PC-3 (cell line): ENCODE measurements around the gene CCBE1. TPM values are rescaled to one million over a fixed set of nuclear protein-coding genes. Genes with fewer than 3 reads are reported as not detected.
A peak's percentile ranks its signal among the peaks of the same experiment; 100 is the strongest.

Source experiments
- ATAC-seq: fragments of 200-7000 bp; cut with Tn5 transposase; 2 replicates; pipeline ENCODE4 v1.9.1; 2020; ENCODE audit warnings: mild to moderate bottlenecking, moderate library complexity
- BruUV-seq: library from RNA; stranded (reverse); fragments of 400-500 nt; replicated peaks from 2 replicates; lab custom pipeline; 2021; lab: Mats Ljungman, UMichigan
- CTCF ChIA-PET: fragments of 300-600 bp; sonication (Branson Sonifier 250); formaldehyde crosslinking; loops from one replicate; lab custom pipeline; 2022; ENCODE audit warnings: antibody characterized with exemption; lab: Charles Lee
- POLR2A ChIA-PET: fragments of 300-600 bp; sonication (Branson Sonifier 250); formaldehyde crosslinking; loops from one replicate; lab custom pipeline; 2022; ENCODE audit warnings: antibody characterized with exemption; ENCODE audit not compliant: unreplicated experiment; lab: Charles Lee
- DNase-seq: peaks from one replicate; pipeline ENCODE4 v3.0.0-alpha.2; 2015
- H2AFZ ChIP-seq: fragments of 300-600 bp; sonication (generic); 2 replicates; pipeline ENCODE4 v1.6.0; 2016; ENCODE audit warnings: antibody characterized with exemption, low read length
- H3F3A ChIP-seq: fragments of 300-600 bp; sonication (generic); one replicate; pipeline ENCODE4 v1.6.0; 2017; ENCODE audit warnings: antibody characterized with exemption, low read length, control low read depth, mild to moderate bottlenecking; ENCODE audit not compliant: unreplicated experiment
- H3K27ac ChIP-seq: fragments of 300-600 bp; sonication (generic); 2 replicates; pipeline ENCODE4 v1.5.1; 2016; ENCODE audit warnings: mild to moderate bottlenecking, low read length
- H3K27me3 ChIP-seq: fragments of 300-600 bp; sonication (generic); 2 replicates; pipeline ENCODE4 v1.6.1; 2016; ENCODE audit warnings: low read length, mixed read lengths
- H3K36me3 ChIP-seq: fragments of 300-600 bp; sonication (generic); 2 replicates; pipeline ENCODE4 v1.6.1; 2016; ENCODE audit warnings: low read depth, mixed run types, low read length, mixed read lengths
- H3K4me1 ChIP-seq: fragments of 300-600 bp; sonication (generic); 2 replicates; pipeline ENCODE4 v1.5.1; 2016; ENCODE audit warnings: low read length; ENCODE audit not compliant: insufficient read depth
- H3K4me2 ChIP-seq: fragments of 300-600 bp; sonication (generic); 2 replicates; pipeline ENCODE4 v1.6.0; 2016; ENCODE audit warnings: low read length
- H3K4me3 ChIP-seq: fragments of 300-600 bp; sonication (generic); 2 replicates; pipeline ENCODE4 v1.5.1; 2016; ENCODE audit warnings: mild to moderate bottlenecking, low read length, mixed read lengths
- H3K79me2 ChIP-seq: fragments of 300-600 bp; sonication (generic); 2 replicates; pipeline ENCODE4 v1.6.1; 2017; ENCODE audit warnings: low read length, mixed read lengths
- H3K9ac ChIP-seq: fragments of 300-600 bp; sonication (generic); 2 replicates; pipeline ENCODE4 v1.6.0; 2016; ENCODE audit warnings: mild to moderate bottlenecking, low read length
- H3K9me2 ChIP-seq: fragments of 300-600 bp; sonication (generic); replicated peaks from 2 replicates; pipeline ENCODE4 v1.6.1; 2016; ENCODE audit warnings: mixed run types, low read length, mixed read lengths
- H3K9me3 ChIP-seq: fragments of 300-600 bp; sonication (generic); 2 replicates; pipeline ENCODE4 v1.6.1; 2016; ENCODE audit warnings: low read length, mixed read lengths
- H4K20me1 ChIP-seq: fragments of 300-600 bp; sonication (generic); 2 replicates; pipeline ENCODE4 v1.6.1; 2016; ENCODE audit warnings: low read length, mixed read lengths
- CTCF ChIP-seq: fragments of 300-600 bp; sonication (generic); conservative IDR thresholded peaks from 2 replicates; pipeline ENCODE4 v1.5.1; 2017; ENCODE audit warnings: antibody characterized with exemption, low read depth, mild to moderate bottlenecking, low read length
- EZH2 ChIP-seq: fragments of 300-600 bp; sonication (generic); IDR thresholded peaks from one replicate; pipeline ENCODE4 v1.6.1; 2017; ENCODE audit warnings: antibody characterized with exemption, mild to moderate bottlenecking, low read length; ENCODE audit not compliant: unreplicated experiment
- EZH2phosphoT487 ChIP-seq: fragments of 300-600 bp; sonication (generic); IDR thresholded peaks from 2 replicates; pipeline ENCODE4 v1.6.1; 2018; ENCODE audit warnings: mild to moderate bottlenecking, antibody characterized with exemption, low read length, borderline replicate concordance
- intact Hi-C: fragments of 100-400 bp; cut with micrococcal nuclease; formaldehyde crosslinking; loops from 2 replicates; pipeline ENCODE4 v1.9.0; 2023
- total RNA-seq: library from RNA; depleted of rRNA; stranded (reverse); fragments of >200 nt; gene quantifications from 2 replicates; pipeline ENCODE4 v1.2.3, GENCODE V29; 2014

CCBE1 gene
- total RNA-seq, 1 experiment from 2014 or later: 13.9 TPM

DNA sequence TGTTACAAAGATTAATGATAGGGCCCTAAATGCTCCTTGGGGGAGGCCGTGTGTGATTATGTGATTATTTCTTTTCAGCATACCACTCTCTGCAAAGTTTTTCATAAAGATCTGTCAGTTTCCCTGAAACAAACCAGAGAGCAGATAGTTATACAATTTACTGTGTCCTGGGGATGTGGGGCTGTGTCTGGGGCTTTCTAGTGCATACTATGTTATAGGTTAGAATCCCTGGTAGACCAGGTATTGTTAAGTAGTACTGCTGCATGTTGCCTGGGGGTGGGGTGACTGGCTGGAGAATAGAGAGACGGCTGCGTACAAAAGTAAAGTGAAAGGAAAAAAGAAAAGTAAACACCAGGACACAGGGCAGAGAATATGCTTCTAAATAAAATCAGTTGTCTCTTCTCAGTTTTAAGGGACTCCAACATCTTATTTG lies 3.3 kb upstream of the CCBE1 start:
- intact Hi-C loops: no loop called here
- peaks cover 21% of the 10 kb centered on the region for H3K79me2 ChIP-seq
- H3K27me3 ChIP-seq: no peaks in the 10 kb centered on the region
- H3K27ac ChIP-seq: no peak overlapping the region
- ChIA-PET CTCF (interaction anchor here (0.7 kb wide), 1 partner anchor 241 kb away, joined by 3 read pairs; no protein-coding TSS in a partner anchor), POLR2A (no interaction called here)
- no peaks in the 10 kb centered on the region for H4K20me1 ChIP-seq
- H3K4me2 ChIP-seq: peak overlapping the region; percentile 33; the same call in 1 of the 2 replicates
- ATAC-seq (no peak), DNase-seq (no peak)
- TF ChIP-seq EZH2phosphoT487 (no peak), CTCF (no peak), EZH2 (no peak)
- H3K9ac ChIP-seq: no peak overlapping the region
- H3F3A ChIP-seq: no peaks in the 10 kb centered on the region
- H3K36me3 ChIP-seq: no peaks in the 10 kb centered on the region
- no peak overlapping the region for H2AFZ ChIP-seq
- peaks cover 27% of the 10 kb centered on the region for H3K4me1 ChIP-seq
- H3K9me3 ChIP-seq: no peaks in the 10 kb centered on the region
- H3K9me2 ChIP-seq: no peaks in the 10 kb centered on the region
- peak overlapping the region; percentile 5; the same call in 1 of the 2 replicates for H3K4me3 ChIP-seq
- no TSS peak for BruUV-seq

DNA sequence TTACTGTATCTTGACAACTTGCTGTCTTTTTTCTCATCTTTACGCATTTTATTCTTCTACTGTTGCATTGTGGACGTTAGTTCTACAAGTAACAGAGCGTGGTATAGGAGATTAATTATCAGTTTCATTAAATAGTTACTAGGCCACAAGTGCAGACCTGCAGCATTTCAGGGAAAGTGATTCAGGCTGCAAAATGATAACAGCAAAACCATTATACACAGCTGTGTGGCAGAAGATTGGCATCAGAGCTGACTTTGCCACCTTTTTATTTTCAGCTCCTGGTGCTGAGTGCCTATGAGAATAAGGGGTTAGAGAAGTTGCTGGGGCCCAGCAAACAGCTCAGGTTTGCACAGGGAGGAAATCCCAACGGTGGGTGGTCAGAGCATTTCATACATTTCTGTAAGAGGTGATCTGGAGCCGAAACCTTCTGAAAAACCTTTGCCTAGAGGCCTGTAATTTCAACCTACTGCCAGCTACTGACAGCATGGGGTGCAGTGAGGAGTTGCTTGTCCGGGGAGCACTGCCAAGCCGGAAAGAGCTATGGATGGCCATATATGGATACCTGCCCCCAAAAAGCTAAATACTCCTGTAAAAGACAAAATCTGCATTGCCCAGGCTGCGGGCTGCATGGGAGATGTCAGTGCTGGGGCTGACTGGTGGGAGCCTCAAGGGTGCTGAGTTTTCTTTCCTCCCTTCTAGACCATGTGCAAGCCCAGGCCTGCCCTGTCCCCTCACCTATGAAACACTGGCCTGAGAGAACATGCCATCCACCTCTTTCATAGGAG lies 2.7 kb upstream of the CCBE1 start:
- Histone ChIP-seq H3K27ac (no peak overlapping the region), H3K9ac (no peak overlapping the region), H3K9me3 (no peaks in the 10 kb centered on the region), H3K9me2 (no peaks in the 10 kb centered on the region), H3K4me2 (peak overlapping the region; percentile 33; the same call in 1 of the 2 replicates), H3F3A (no peaks in the 10 kb centered on the region), H3K79me2 (peaks cover 27% of the 10 kb centered on the region), H3K27me3 (no peaks in the 10 kb centered on the region), H3K4me1 (peaks cover 31% of the 10 kb centered on the region), H3K4me3 (no peak overlapping the region), H2AFZ (0 out of 2 replicates have a peak overlapping the region, but pooled peaks have one; percentile 32), H4K20me1 (no peaks in the 10 kb centered on the region), H3K36me3 (no peaks in the 10 kb centered on the region)
- intact Hi-C loops: loop anchor here (5.0 to 10.0 kb wide), 2 partner anchors 32 to 205 kb away; no protein-coding TSS in a partner anchor
- TF ChIP-seq EZH2 (no peak), EZH2phosphoT487 (no peak), CTCF (no peak)
- ChIA-PET POLR2A (interaction anchor here (0.6 kb wide), 1 partner anchor 18 kb away, joined by 4 read pairs; no protein-coding TSS in a partner anchor), CTCF (interaction anchor here (1.0 kb wide), 1 partner anchor 124 kb away, joined by 3 read pairs; no protein-coding TSS in a partner anchor)
- ATAC-seq (no peak), DNase-seq (no peak)
- no TSS peak for BruUV-seq
